Subcutaneous adipose tissue (tissue), 4 donors: ENCODE data around the gene PUS3. TPM values are rescaled to one million over a fixed set of nuclear protein-coding genes. Genes with fewer than 3 reads are reported as not detected.

Experiments
- total RNA-seq, 4 donors: library from RNA; depleted of rRNA; stranded (reverse); fragments of >200 nt; gene quantifications; one replicate each; pipeline ENCODE4 v1.1.0, GENCODE V29; 2016
- TF ChIP-seq, protein P1 (sequence below): fragments of 450-650 bp; IDR thresholded peaks from one replicate; pipeline ENCODE4 v1.5.1; 2016; ENCODE audit warnings: low read depth, mild to moderate bottlenecking, control low read depth, antibody characterized with exemption, moderate library complexity

The PUS3 gene
- total RNA-seq, 4 donors from 2014 or later: 5.5 to 13.4 (median 8.7) TPM

DNA sequence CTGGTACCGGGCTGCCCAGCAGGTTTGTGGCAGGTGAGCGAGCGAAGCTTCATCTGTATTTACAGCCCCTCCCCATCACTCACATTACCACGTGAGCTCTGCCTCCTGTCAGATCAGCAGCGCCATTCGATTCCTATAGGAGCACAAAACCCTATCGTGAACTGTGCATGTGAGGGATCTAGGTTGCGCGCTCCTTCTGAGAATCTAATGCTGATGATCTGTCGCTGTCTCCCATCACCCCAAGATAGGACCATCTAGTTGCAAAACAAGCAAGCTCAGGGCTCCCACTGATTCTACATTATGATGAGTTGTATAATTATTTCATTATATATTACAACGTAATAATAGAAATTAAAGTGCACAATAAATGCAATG is 27.1 kb upstream of the PUS3 start:
- TF ChIP-seq, protein P1, sequence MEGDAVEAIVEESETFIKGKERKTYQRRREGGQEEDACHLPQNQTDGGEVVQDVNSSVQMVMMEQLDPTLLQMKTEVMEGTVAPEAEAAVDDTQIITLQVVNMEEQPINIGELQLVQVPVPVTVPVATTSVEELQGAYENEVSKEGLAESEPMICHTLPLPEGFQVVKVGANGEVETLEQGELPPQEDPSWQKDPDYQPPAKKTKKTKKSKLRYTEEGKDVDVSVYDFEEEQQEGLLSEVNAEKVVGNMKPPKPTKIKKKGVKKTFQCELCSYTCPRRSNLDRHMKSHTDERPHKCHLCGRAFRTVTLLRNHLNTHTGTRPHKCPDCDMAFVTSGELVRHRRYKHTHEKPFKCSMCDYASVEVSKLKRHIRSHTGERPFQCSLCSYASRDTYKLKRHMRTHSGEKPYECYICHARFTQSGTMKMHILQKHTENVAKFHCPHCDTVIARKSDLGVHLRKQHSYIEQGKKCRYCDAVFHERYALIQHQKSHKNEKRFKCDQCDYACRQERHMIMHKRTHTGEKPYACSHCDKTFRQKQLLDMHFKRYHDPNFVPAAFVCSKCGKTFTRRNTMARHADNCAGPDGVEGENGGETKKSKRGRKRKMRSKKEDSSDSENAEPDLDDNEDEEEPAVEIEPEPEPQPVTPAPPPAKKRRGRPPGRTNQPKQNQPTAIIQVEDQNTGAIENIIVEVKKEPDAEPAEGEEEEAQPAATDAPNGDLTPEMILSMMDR: no peak

DNA sequence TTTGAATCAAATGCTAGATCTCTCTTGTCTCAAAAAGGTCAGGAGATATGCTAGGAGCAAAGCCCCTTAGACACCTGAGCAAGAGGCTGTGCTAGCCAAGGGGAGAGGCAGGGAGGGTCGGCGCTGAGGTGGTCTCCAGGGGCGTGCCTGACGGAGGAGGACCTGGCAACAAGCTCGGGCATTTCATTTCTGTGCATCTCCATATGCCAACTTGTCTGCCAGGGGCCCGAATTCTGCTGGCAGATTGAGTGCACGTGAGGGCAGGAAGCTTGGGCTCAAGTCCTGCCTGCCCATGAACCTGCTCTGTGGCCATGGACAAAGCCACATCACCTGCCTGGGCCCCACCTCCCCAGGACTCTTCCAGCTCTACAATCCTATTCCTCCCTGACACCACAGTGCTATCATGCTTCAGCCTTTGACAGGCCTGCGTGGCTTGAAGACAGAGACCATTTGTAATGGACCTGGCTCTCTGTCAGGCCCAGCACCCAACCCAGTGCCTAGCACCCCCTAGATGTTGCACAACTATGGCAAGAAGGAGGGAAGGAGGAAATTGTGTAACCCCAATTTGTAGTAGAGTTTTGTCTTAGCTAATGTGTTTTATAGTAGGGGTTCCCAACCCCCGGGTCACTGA is 26.6 kb upstream of the PUS3 start:
- TF ChIP-seq, protein P1: no peak

DNA sequence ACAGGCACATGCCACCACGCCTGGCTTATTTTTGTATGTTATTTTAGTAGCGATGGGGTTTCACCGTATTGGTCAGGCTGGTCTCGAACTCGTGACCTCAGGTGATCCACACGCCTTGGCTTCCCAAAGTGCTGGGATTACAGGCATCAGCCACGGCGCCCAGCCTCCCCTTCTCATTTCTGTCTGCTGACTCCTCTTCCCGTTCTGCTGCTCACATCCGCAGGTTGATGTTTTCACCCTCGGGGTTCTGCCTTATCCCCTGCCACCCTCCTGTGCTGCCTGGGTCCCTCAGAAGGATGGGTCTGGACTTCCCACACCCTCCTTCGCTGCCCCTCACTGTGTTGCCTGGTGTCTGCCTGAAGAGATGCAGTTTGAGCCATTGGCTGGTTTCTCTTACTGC is 23.7 kb upstream of the PUS3 start:
- TF ChIP-seq, protein P1: no peak

DNA sequence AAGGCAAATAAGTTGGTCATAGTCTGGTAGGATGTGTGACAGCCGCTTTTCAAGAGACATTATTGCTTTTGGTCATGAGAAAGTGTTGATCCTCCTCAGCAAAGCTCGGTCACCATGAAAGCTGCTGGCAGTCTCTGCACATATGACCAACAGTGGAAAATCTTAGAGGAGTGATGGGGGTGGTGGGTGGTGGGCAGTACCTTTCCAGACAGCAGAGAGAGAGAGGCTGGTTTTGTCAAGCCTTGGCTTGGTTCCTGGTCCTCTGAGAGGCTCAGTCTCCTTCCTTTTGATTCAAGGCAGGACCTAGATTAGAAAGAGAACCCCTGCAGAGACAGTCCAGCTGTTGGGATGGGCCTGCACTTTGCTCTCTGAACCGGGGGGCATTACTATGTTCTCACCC is 22.8 kb upstream of the PUS3 start:
- TF ChIP-seq, protein P1: no peak

DNA sequence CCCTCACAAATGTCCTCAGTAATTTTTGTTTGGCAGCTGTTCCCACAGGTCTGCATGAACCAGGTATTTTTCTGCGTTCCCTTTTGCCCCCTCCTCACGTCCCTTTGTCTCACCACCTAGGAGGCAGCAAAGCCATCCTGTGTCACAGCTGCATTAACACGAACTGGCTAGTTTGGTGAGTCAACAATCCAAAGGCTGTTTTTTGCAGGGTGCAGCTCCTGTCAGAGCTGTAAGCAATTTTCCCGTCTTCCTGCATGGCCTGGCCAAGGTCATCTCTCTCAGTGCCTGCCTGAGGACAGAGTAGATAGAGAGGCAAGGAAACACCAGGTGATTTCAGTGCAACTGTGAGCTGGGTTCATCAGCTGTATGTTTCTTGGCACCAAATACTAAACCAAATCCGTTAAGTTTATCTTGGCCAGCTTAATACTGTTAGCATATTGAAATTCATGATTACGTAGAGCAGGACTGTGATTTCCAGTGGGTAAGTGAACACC is 22.3 kb upstream of the PUS3 start:
- TF ChIP-seq, protein P1: no peak

DNA sequence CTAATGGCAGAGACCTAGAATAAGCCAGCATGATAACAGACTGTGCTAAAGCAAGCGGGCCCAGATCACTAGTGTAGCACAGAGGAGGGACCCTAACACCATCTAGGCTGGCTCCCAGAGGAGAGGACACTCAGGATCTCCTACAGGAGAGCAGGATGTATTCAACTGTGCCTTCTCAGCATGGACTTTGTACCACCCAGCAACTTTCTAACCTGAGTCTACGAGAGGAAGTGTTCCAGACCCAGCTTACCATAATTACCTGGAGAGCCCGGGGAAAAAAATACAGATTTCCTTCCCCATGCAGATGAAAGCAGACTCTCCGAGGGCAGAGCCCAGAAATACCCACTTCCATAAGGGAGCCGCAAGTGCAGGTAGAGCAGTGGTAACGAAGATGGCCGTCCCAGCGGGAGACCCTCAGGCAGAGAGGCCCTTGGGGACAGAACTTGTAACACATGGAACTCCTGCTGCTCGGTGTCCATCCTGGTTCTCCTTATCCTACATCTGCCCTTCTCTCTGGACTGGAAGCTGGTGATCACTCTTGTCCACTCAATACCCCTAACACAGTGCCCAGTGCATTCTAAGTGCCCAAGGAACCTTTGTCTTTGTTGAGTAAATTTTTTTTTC is 21.5 kb upstream of the PUS3 start:
- TF ChIP-seq, protein P1: no peak

DNA sequence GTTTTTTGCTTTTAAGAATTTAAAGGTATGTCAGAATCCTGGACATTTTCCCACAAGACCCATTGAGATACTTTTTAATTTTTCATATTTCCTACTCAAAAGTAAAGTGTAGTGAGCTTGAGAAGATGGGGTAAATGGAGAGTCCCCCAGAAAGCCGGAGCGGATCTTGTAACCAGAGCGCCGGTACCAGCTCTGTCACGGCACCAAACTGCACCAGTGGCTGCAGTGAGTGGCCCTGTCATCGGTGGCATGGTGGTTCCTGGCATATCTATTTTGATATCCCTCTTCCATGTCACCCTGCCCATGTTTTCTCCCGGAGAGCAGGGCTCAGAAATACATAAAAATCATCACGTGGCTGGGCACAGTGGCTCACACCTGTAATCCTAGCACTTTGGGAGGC is 20.6 kb upstream of the PUS3 start:
- TF ChIP-seq, protein P1: no peak
